ENCODE measurements around the gene RNASE13. TPM values are rescaled to one million over a fixed set of nuclear protein-coding genes. Genes with fewer than 3 reads are reported as not detected.

Gene RNASE13
- total RNA-seq, 1 experiment from 2014 or later, result not detected

DNA sequence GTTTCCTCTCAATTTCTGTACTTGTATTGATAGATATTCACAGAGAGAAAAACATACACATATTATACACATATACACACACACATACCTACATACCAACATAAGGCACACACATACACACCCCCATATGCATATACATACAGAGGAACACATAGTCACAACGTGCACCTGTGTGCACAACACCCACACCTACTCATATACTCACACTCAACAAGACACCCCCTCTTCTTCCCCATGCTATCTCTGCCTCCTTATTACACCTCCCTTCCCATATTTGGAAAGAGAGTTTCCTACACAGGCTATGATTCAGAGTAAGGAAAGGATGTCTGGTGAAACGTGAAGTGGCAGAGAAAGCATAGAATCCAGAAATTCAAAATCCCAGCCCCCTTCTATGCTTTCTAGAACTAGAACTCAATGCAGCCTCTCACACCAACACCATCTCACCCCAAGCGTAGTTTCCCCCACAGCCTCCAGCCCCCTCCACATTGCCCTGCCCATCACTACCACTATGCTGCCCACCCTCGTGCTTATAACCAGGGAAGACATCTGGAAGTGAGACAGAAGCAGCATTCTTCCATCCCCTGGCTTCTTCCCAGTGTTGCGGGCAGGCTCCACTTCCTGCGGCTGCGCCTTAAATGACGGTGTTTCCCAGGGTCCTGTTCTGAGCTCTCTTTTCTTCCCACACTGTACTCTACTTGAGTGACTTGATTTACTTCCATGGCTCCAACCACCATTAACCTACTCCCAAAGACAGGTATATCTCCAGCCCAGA is 25.4 kb upstream of the RNASE13 start (continued):
- TF ChIP-seq E2F4 (CRISPR knock-in tag; IDR thresholded peaks at IDR 0.05; ENCODE audit: borderline replicate concordance, low read depth) (no peak), NR3C1 (CRISPR knock-in tag; conservative IDR thresholded peaks at IDR 0.05; ENCODE audit: low read depth) (no peak), RORB (CRISPR knock-in tag; IDR thresholded peaks at IDR 0.05) (no peak)
- TF ChIP-seq, protein P1, sequence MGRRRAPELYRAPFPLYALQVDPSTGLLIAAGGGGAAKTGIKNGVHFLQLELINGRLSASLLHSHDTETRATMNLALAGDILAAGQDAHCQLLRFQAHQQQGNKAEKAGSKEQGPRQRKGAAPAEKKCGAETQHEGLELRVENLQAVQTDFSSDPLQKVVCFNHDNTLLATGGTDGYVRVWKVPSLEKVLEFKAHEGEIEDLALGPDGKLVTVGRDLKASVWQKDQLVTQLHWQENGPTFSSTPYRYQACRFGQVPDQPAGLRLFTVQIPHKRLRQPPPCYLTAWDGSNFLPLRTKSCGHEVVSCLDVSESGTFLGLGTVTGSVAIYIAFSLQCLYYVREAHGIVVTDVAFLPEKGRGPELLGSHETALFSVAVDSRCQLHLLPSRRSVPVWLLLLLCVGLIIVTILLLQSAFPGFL (CRISPR knock-in tag; IDR thresholded peaks at IDR 0.05; ENCODE audit: borderline replicate concordance), result no peak

DNA sequence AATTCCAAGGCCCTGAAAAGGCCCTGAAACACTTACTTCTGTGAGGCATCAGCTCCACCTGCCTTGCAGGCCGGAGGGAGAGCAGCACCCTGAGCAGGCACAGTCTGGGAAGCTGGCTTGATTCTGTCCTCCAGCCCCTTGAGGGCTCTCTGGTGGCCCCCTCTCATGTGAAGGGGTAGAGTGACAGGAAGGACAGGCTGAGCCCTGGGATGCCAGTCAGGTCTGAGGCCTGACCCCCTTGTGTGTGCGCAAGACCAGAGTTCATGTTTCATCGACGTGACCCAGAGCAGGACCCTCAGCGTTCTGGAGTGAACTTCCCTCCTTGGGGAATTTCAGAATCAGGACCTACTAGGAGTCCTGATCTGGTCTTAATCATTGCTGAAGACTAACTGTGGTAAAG is 24.3 kb upstream of the RNASE13 start:
- ChIA-PET CTCF (interaction anchor here (0.7 to 4.8 kb wide), 7 partner anchors 10 to 60 kb away, joined by 3 to 39 read pairs (median 5); partner anchors contain the start of genes RNASE7 and SLC39A2), POLR2A (interaction anchor here (0.5 kb wide), 1 partner anchor 33 kb away, joined by 9 read pairs; no protein-coding TSS in a partner anchor)
- H3K36me3 Mint-ChIP-seq, result no peaks in the 10 kb centered on the region
- DNase-seq (ENCODE audit: low spot score), result no peak
- H3K4me3 Mint-ChIP-seq, result no peak overlapping the region
- no peaks in the 10 kb centered on the region for H3K27me3 Mint-ChIP-seq (ENCODE audit: low read depth)
- H3K27ac Mint-ChIP-seq, result no peak overlapping the region
- ATAC-seq, result no peak
- H3K4me1 Mint-ChIP-seq, result peaks cover 7% of the 10 kb centered on the region
- TF ChIP-seq ZNF232 (CRISPR knock-in tag; IDR thresholded peaks at IDR 0.05) (no peak), ZNF263 (CRISPR knock-in tag; IDR thresholded peaks at IDR 0.05; ENCODE audit: low read depth) (no peak), MLX (CRISPR knock-in tag; IDR thresholded peaks at IDR 0.05) (no peak), ZSCAN18 (CRISPR knock-in tag; IDR thresholded peaks at IDR 0.05) (no peak), CBFB (CRISPR knock-in tag; IDR thresholded peaks at IDR 0.05; ENCODE audit: low read depth) (no peak), KAT7 (CRISPR knock-in tag; IDR thresholded peaks at IDR 0.05; ENCODE audit: borderline replicate concordance) (no peak), NFYB (CRISPR knock-in tag; conservative IDR thresholded peaks at IDR 0.05; ENCODE audit: low read depth) (no peak), TEAD1 (CRISPR knock-in tag; IDR thresholded peaks at IDR 0.05) (no peak)
- TF ChIP-seq, protein P2, sequence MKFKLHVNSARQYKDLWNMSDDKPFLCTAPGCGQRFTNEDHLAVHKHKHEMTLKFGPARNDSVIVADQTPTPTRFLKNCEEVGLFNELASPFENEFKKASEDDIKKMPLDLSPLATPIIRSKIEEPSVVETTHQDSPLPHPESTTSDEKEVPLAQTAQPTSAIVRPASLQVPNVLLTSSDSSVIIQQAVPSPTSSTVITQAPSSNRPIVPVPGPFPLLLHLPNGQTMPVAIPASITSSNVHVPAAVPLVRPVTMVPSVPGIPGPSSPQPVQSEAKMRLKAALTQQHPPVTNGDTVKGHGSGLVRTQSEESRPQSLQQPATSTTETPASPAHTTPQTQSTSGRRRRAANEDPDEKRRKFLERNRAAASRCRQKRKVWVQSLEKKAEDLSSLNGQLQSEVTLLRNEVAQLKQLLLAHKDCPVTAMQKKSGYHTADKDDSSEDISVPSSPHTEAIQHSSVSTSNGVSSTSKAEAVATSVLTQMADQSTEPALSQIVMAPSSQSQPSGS (CRISPR knock-in tag; IDR thresholded peaks at IDR 0.05; ENCODE audit: borderline replicate concordance, low read depth), result no peak
- TF ChIP-seq, protein P3, sequence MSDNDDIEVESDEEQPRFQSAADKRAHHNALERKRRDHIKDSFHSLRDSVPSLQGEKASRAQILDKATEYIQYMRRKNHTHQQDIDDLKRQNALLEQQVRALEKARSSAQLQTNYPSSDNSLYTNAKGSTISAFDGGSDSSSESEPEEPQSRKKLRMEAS (CRISPR knock-in tag; IDR thresholded peaks at IDR 0.05), result no peak
- H3K9me3 Mint-ChIP-seq, result no peaks in the 10 kb centered on the region
